ENCODE measurements around the gene SMARCA1. TPM values are rescaled to one million over a fixed set of nuclear protein-coding genes. Genes with fewer than 3 reads are reported as not detected.

Gene SMARCA1
- total RNA-seq, 1 experiment from 2014 or later = 38.8 TPM

DNA sequence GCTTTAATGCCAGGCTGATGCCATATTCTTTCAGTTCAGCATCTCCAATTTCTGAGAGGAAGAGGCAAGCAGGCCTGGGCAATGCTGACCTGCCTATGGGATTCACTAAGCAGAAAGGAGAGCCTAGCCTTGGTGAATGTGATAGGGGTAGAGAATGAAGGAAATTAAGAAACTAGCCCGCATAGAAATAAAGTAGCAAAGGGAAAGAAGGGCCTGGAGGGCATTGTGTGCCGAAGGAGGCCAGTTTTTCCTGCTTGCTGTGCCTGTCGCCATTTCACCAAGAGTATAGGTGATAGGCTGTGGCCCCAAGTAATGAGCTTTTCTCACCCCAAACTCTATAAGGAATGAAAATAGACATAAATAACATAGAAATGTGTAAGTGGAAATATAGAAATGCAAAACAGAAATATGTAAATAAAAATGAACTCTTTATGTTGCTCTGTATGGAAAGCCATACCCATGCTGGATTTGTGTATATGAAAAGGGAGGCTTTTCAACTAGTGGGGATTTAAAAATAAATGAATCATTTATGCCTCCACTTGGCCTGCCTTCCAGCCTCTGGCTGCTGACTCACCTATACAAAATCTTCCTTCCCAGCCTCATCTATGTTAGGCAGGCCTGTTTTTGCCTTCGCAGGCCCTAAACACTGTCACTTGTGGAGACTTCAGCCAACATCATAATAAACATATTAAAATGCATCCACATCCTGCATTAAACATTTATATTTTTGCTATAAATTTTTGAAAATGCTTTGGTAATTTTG lies 11.7 kb upstream of the SMARCA1 start:
- H3K36me3 ChIP-seq (ENCODE audit: control insufficient read depth in 1 of 2, insufficient read depth in 2 of 2, low read length in 2 of 2) = no peaks in the 10 kb centered on the region
- ChIA-PET CTCF (no interaction called here), POLR2A (no interaction called here), RAD21 (ENCODE audit: low non-redundant PET in 1 of 2, low total read pairs in 2 of 2, uncharacterized antibody in 2 of 2, unreplicated experiment in 2 of 2) (no interaction called here)
- no peaks in the 10 kb centered on the region for H3K9me3 ChIP-seq (ENCODE audit: control insufficient read depth in 1 of 2, insufficient read depth in 1 of 2, low read depth in 1 of 2, low read length in 2 of 2)
- no peaks in the 10 kb centered on the region for H4K20me1 ChIP-seq (ENCODE audit: insufficient read depth)
- ATAC-seq (no peak), DNase-seq (ENCODE audit: low read depth, low spot score) (no peak)
- intact Hi-C loops (cut with micrococcal nuclease) = no loop called here
- peaks cover 0 to 4% of the 10 kb centered on the region in 2 experiments; a peak in 2 of 4 replicates for H3K4me1 ChIP-seq (ENCODE audit: control insufficient read depth in 1 of 2, insufficient read depth in 2 of 2, low read length in 2 of 2)
- H3K4me3 ChIP-seq (replicated peaks in 1 of 2; ENCODE audit: low read depth in 1 of 2, low read length in 2 of 2) = no peak overlapping the region
- no peaks in the 10 kb centered on the region for H3K27me3 ChIP-seq (ENCODE audit: insufficient read depth, low read length)
- no peaks in the 10 kb centered on the region for H3K9me2 ChIP-seq (ENCODE audit: insufficient read depth)
- no peaks in the 10 kb centered on the region for H3K79me2 ChIP-seq (ENCODE audit: insufficient read depth, low read length)
- no peak overlapping the region for H3K4me2 ChIP-seq (ENCODE audit: low read length)
- H3K27ac ChIP-seq (ENCODE audit: low read depth, low read length) = no peak overlapping the region
- no TSS peak for BruUV-seq (replicated peaks)
- H2AFZ ChIP-seq (ENCODE audit: low read depth, low read length, poor library complexity, severe bottlenecking) = no peak overlapping the region
- TF ChIP-seq CEBPB (IDR thresholded peaks at IDR 0.05; ENCODE audit: low read depth) = no peak
- no peak for TF ChIP-seq ZBTB33 (IDR thresholded peaks at IDR 0.05; ENCODE audit: extremely low read depth, insufficient replicate concordance, low read length)
- no peak for TF ChIP-seq SRF (IDR thresholded peaks at IDR 0.05; ENCODE audit: low read depth)
- TF ChIP-seq YY1 (IDR thresholded peaks at IDR 0.05; ENCODE audit: extremely low read depth, insufficient replicate concordance, low read depth, low read length) = no peak
- no peak for TF ChIP-seq EZH2phosphoT487 (IDR thresholded peaks at IDR 0.05; ENCODE audit: borderline replicate concordance)
- TF ChIP-seq, protein P1, sequence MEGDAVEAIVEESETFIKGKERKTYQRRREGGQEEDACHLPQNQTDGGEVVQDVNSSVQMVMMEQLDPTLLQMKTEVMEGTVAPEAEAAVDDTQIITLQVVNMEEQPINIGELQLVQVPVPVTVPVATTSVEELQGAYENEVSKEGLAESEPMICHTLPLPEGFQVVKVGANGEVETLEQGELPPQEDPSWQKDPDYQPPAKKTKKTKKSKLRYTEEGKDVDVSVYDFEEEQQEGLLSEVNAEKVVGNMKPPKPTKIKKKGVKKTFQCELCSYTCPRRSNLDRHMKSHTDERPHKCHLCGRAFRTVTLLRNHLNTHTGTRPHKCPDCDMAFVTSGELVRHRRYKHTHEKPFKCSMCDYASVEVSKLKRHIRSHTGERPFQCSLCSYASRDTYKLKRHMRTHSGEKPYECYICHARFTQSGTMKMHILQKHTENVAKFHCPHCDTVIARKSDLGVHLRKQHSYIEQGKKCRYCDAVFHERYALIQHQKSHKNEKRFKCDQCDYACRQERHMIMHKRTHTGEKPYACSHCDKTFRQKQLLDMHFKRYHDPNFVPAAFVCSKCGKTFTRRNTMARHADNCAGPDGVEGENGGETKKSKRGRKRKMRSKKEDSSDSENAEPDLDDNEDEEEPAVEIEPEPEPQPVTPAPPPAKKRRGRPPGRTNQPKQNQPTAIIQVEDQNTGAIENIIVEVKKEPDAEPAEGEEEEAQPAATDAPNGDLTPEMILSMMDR (IDR thresholded peaks at IDR 0.05 in 2 of 3, conservative IDR thresholded peaks at IDR 0.05 in 1 of 3; ENCODE audit: borderline replicate concordance in 1 of 3, insufficient read depth in 1 of 3, low read depth in 2 of 3, low read length in 2 of 3) = no peak
- TF ChIP-seq ZFX (IDR thresholded peaks at IDR 0.05) = no peak
- H3K9ac ChIP-seq (ENCODE audit: low read length) = no peak overlapping the region

Data from HCT116 (cell line).